ENCODE measurements around the gene ACVRL1.

ACVRL1 gene

DNA sequence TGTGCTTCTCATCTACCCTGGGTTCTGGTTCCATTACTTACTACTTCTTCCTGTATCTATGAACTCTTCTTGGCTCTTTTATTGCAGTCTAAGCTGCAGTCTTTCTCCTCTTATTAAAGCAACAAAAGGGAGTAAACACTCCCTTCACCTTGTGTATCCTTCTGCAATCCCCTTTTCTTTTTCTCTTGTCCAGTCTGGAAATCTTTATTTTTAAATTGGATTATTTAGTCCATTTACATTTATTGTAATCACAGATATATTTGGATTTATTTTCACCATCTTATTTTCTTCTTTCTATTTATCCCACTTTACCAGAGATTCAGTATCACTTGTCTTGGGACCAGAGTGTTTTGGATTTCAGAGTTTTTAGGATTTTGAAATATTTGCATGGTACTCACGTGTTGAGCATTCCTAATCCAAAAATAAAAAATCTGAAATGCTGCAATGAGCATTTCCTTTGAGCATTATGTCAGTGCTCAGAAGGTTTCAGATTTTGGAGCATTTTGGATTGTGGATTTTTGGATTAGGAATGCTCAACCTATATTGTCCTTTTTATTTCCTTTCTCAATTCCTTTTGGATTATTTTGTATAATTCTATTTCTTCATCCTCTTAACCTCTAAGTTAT, 37.4 kb downstream of the ACVRL1 start:
- DNase-seq: no peak

- no peak for DNase-seq
Observed at GRCh38 chr12:51947246-51947996, 40.1 kb downstream of the ACVRL1 start.

DNA sequence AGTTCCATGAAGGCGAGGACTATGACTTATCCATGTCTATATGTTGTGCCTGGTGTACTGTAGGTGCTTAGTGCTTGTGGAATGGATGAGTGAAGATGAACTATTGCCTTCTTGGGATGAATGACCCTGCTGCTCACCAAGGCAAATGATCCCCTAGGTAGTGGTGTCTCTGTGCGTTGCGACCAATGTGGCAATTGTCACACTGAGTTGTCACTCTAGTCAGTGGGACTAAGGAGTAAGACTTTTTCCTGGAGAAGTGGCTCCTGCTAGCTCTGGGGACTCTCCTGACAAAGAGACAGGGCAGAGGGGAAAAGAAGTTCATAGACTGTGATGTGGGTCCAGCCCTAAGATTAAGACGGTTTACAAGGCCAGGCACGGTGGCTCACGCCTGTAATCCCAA, 40.8 kb downstream of the ACVRL1 start:
- no peak for DNase-seq

DNA sequence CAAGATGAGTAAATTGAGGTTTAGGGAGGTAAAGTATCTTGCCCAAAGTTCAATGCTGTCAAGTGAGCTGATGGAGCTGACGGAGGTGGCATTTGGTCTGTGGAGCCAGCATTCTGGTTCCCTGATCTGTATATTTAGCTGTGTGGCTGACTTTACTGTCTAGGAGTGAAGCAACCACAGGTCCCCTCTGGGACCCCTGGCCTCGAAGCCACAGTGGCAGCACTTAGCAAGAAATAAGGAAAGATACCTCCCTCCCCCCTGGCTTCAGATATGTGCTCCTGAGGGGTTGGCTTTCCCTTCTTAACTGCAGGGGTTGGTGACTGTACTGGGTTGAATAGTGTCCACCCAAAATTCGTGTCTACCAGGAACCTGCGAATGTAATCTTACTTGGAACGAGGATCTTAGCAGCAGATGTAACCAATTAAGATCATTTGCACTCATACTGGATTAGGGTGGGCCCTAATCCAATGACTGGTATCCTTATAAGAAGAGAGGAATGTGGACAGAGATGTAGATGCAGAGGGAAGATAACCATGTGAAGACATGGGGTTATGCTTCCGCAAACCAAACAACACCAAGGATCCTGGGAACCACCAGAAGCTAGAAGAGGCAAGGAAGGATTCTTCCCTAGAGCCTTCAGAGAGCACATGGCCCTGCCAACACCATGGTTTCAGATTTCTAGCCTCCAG, 42.2 kb downstream of the ACVRL1 start:
- DNase-seq: no peak

DNA sequence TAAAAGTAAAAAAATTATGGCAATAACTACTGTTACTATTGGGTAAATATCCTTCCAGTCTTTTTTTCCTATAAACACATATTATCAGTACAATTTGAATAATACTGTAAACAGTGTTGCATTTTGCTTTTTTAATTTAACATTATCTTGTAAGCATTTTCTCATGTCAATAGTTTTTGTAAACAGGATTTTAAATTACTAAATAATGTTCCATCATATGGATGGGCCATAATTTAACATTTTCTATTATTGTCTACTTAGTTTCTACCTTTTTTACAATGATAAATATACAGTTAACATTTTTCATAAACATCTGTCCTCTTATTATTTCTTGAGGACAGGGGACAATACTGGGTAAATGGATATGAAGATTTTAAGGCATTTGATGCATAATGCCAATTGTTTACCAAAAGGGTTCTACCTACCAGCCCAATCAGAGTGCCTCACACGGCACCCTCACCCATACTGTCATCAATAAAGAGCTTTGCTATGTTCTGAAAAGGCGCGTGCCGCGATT, 43.4 kb downstream of the ACVRL1 start:
- DNase-seq: no peak

DNA sequence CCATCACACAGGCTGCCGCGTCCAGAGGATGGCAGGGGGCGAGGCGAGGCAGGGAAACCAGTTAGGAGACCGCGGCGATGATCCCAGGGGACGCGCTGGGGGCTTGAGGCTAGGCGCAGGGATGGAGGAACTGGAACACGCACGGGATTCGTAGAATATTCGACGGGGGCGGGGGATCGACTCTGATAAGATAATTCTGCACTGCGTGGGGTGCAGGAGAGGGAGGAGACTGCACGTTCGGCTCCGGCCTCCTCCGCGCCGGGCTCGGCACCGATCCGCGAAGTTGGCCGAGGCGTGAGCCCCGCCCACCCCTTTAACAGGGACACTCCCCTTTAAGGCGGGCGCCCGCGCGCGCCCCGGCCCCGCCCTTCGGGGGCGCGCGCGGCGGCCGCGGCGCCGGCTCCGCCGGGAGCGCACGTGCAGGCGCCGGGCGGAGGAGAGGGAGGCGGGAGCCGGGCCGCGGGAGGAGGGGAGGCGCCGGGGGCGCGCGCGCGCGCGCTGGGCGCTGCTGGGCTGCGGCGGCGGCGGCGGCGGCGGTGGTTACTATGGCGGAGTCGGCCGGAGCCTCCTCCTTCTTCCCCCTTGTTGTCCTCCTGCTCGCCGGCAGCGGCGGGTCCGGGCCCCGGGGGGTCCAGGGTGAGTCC, 44.0 kb downstream of the ACVRL1 start, which contains the start of gene ACVR1B:
ACVR1B (plus strand) TSS at position 501 of the 644 bp plus-strand sequence; CDS start at position 546, 45 bp downstream.
- peak; percentile 90 to 95 for DNase-seq

GRCh38 chr12:51951843-51952722, 44.8 kb downstream of the ACVRL1 start:
- DNase-seq: peak; percentile 48 to 61

- DNase-seq: no peak
Observed at GRCh38 chr12:51953089-51953488, 45.8 kb downstream of the ACVRL1 start.

GRCh38 chr12:51953864-51954263, 46.6 kb downstream of the ACVRL1 start:
- DNase-seq: peak in 1 of 2 donors; percentile 49

DNA sequence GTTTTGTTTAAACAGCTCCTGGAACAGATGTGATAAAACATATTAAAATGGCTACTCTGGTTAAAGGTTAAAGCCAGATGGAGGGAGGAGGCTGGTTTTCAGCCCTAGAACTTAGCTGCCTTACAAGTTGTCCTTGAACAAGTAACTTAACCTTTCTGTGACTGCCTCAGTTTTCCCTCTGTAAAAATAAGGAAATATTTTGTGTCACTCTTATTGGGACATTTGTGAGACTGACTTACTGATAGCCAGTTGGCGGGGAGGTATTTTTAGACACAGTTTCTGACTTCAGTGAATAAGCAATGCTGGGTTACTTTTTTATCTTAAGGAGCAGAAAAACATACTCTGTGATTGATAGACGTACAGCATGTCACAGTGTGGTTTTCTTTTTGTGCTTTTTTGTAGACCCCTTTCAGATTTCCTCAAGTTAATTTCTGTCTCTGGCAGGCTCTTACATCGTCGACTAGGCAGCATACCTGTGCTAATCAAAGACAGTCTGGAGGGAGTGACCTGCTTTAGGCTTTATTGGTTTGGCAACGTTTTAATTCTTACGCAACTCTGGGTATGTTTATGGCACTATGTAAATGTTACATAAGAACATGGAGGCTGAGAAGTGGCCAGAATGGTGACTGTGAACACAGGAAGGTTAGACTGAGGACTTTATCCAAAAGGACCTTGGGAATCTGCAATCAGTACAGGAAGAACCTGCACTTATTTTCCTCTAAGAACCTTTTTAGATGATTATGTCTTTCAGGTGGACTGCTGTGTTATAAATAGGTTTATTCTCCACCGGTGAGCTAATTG, 47.5 kb downstream of the ACVRL1 start:
- DNase-seq: peak; percentile 42 to 67

- no peak for DNase-seq
Observed at GRCh38 chr12:51955702-51956101, 48.4 kb downstream of the ACVRL1 start.

- no peak for DNase-seq
Observed at GRCh38 chr12:51958542-51958941, 51.2 kb downstream of the ACVRL1 start.

GRCh38 chr12:51959211-51959610, 51.9 kb downstream of the ACVRL1 start:
- DNase-seq: peak in 1 of 2 donors; percentile 30

DNA sequence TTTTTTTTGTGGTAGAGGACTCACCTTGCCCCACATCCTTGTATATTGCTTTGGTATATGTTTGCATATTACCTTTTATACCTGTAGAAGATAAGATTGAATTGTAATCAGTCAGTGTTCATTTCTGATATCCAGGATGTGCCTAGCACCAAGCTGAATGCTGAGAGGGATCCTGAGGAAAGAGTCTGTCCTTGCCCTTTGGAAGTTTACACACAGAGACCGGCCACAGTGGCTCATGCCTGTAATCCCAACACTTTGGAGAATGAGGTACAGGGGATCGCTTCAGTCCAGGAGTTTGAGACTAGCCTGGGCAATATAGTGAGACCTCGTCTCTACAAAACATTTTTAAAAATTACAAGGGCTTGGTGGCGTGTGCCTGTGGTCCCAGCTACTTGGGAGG, 52.6 kb downstream of the ACVRL1 start:
- no peak for DNase-seq

DNA sequence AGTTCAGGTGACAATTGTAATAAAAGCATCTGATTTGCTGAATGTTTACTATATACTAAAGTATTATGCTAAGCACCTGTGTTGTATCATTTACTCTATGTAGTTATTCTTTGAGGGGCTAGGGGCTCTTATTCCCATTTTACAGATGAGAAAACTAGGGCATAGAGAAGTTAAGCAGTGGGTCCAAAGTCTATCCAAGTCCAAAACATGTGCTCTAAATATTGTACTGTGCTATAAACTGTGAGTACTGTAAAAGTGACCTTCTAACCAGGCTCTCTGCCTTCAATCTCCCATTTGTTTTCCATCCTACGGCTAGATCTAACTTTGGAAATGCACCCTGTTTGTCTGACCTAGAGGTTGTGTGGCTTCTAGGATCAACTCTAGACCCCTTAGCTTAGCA, 53.2 kb downstream of the ACVRL1 start:
- no peak for DNase-seq

GRCh38 chr12:51960890-51961289, 53.6 kb downstream of the ACVRL1 start:
- DNase-seq: no peak

- no peak for DNase-seq
Observed at GRCh38 chr12:51961834-51962233, 54.5 kb downstream of the ACVRL1 start.

- DNase-seq: no peak
Observed at GRCh38 chr12:51962737-51963136, 55.4 kb downstream of the ACVRL1 start.

DNA sequence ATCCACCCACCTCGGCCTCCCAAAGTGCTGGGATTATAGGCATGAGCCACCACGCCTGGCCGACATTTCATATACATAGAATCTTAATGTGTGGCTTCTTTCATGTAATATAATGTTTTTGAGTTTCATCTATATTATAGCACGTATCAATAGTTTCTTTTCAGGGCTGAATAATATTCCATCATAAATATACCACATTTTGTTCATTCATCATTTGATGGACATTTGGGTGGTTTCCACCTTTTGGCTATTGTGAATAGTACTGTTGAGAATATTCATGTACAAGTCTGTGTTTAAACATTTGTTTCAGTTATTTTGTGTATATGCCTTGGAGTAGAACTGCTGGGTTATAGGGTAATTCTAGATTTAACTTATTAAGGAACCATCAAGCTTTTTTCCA, 56.2 kb downstream of the ACVRL1 start:
- DNase-seq: no peak

DNA sequence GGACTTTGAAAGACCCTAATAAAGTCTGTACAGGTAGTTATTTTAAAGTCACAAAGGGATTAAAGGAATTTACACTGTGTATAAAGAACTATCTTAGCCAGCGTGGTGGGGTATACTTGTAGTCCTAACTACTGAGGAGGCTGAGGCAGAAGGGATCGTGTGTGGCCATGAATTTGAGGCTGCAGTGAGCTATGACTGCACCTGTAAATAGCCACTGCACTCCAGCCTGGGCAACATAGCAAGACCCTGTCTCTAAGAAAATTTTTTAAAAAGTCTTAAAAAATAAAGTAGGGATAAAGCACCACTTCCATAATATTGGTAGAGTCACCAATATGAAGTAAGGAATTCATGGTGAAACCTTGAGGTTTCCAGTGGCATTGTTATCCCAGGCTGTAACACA, 62.3 kb downstream of the ACVRL1 start:
- DNase-seq: no peak

Data from inflammatory macrophage (primary cell).